ENCODE measurements around the gene PDIA6. TPM values are rescaled to one million over a fixed set of nuclear protein-coding genes. Genes with fewer than 3 reads are reported as not detected.

The PDIA6 gene
- total RNA-seq, 2 donors from 2014 or later = 109 to 213 TPM

DNA sequence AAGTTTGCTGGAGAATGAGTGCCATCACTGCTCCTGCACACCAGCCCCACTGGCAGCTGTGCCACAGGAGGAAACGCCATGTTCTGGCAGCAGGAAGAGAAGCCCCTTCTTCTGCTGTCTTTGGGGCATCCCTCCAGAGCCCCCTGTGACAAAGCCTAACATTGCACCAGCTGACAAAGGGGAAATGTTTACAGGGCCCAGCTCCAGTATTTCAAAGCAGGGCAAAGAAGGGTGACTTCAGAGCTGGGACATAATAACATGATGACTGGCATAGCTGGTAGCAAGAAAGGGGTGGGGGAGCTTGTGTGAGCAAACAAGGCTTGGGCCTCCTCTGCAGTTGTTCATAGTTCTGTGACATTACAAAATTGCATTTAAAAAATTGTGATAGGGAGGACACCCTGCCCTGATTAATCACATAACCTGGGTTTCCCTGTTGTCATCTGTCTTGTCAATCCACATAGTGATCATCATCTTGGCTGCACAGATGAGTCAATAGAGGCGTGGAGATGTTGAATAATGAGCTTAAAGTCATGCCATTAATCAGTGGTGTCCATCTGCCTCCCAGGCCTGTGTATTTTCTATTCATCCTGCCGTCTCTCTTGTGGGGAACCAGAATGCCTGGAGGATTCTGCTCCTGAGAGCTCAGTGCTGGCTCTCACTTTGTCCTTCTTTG is 29.1 kb upstream of the PDIA6 start:
- Histone ChIP-seq H3K36me3 (no peaks in the 10 kb centered on the region), H3K4me1 (replicated peaks) (no peaks in the 10 kb centered on the region), H3K27me3 (replicated peaks; ENCODE audit: insufficient read depth) (no peaks in the 10 kb centered on the region), H3K9me3 (no peaks in the 10 kb centered on the region), H3K27ac (no peak overlapping the region), H3K4me3 (no peak overlapping the region)
- 51% methylated on average over 3 of the region's 3 CpGs for WGBS
- TF ChIP-seq POLR2AphosphoS5 (IDR thresholded peaks at IDR 0.05) (no peak), POLR2A (IDR thresholded peaks at IDR 0.05) (no peak)
- TF ChIP-seq, protein P1, sequence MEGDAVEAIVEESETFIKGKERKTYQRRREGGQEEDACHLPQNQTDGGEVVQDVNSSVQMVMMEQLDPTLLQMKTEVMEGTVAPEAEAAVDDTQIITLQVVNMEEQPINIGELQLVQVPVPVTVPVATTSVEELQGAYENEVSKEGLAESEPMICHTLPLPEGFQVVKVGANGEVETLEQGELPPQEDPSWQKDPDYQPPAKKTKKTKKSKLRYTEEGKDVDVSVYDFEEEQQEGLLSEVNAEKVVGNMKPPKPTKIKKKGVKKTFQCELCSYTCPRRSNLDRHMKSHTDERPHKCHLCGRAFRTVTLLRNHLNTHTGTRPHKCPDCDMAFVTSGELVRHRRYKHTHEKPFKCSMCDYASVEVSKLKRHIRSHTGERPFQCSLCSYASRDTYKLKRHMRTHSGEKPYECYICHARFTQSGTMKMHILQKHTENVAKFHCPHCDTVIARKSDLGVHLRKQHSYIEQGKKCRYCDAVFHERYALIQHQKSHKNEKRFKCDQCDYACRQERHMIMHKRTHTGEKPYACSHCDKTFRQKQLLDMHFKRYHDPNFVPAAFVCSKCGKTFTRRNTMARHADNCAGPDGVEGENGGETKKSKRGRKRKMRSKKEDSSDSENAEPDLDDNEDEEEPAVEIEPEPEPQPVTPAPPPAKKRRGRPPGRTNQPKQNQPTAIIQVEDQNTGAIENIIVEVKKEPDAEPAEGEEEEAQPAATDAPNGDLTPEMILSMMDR (IDR thresholded peaks at IDR 0.05) = no peak
- intact Hi-C loops (cut with DNase I) = no loop called here
- no peak for DNase-seq (ENCODE audit: low spot score)

DNA sequence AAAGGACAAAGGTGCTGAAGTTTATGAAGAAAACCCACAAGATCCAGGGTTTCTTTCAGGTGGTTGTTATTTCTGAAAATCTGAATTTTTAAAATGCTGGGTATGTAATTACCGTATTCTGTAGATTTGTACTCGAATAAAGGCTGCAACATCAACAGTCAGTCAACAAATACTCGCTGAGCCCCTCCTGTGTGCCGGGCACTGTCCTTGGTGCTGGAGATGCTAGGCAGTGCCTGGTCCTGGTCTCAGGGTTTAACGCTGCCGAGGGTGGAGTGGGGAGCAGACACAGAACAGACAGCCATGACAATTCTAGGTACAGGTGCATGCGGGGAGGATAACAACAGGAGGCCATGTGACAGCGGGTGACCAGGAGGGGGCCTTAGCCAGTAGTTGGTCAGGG is 27.2 kb upstream of the PDIA6 start:
- no peaks in the 10 kb centered on the region for H3K4me1 ChIP-seq (replicated peaks)
- no peaks in the 10 kb centered on the region for H3K27me3 ChIP-seq (replicated peaks; ENCODE audit: insufficient read depth)
- 24% methylated on average over 8 of the region's 8 CpGs for WGBS
- H3K36me3 ChIP-seq = no peaks in the 10 kb centered on the region
- H3K4me3 ChIP-seq = no peak overlapping the region
- intact Hi-C loops (cut with DNase I) = loop anchor here (5.0 to 10.0 kb wide), 3 partner anchors 42 to 605 kb away; partner anchors contain the start of gene KCNF1
- H3K9me3 ChIP-seq = no peaks in the 10 kb centered on the region
- no peak for DNase-seq (ENCODE audit: low spot score)
- H3K27ac ChIP-seq = no peak overlapping the region
- TF ChIP-seq POLR2A (IDR thresholded peaks at IDR 0.05) (no peak), POLR2AphosphoS5 (IDR thresholded peaks at IDR 0.05) (no peak)
- TF ChIP-seq, protein P1 (IDR thresholded peaks at IDR 0.05) = no peak

DNA sequence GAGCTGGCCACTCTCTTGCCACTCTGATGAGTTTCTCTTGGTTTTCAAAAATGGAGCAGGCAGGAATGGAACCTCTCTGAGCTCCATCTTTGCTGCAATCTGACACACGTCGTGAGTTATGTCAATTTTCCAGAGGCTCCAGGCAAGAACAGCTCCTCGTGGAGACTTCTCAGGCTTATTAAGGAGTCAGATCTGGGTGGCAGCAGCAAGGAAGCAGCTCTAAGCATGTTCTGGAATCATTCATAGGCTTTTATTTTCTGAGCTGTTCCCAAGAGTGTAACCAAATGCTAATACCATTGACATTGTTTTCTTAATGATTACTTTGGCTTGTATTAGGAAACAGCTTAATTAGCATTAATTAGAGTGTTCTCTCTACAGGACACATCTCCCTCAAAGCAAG is 26.1 kb upstream of the PDIA6 start:
- TF ChIP-seq POLR2A (IDR thresholded peaks at IDR 0.05) = no peak
- no peak for TF ChIP-seq POLR2AphosphoS5 (IDR thresholded peaks at IDR 0.05)
- TF ChIP-seq, protein P1 (IDR thresholded peaks at IDR 0.05) = no peak
- no peak overlapping the region for H3K4me3 ChIP-seq
- H3K9me3 ChIP-seq = no peaks in the 10 kb centered on the region
- H3K4me1 ChIP-seq (replicated peaks) = no peaks in the 10 kb centered on the region
- 37% methylated on average over 3 of the region's 3 CpGs for WGBS
- no peaks in the 10 kb centered on the region for H3K27me3 ChIP-seq (replicated peaks; ENCODE audit: insufficient read depth)
- no peaks in the 10 kb centered on the region for H3K36me3 ChIP-seq
- no peak for DNase-seq (ENCODE audit: low spot score)
- H3K27ac ChIP-seq = no peak overlapping the region
- intact Hi-C loops (cut with DNase I) = loop anchor here (5.0 to 10.0 kb wide), 3 partner anchors 44 to 606 kb away; partner anchors contain the start of gene KCNF1

- no peaks in the 10 kb centered on the region for H3K27me3 ChIP-seq (replicated peaks; ENCODE audit: insufficient read depth)
- H3K4me1 ChIP-seq (replicated peaks) = no peaks in the 10 kb centered on the region
- no peaks in the 10 kb centered on the region for H3K36me3 ChIP-seq
- no peak overlapping the region for H3K27ac ChIP-seq
- TF ChIP-seq, protein P1 (IDR thresholded peaks at IDR 0.05) = no peak
- TF ChIP-seq POLR2AphosphoS5 (IDR thresholded peaks at IDR 0.05) = no peak
- TF ChIP-seq POLR2A (IDR thresholded peaks at IDR 0.05) = no peak
- intact Hi-C loops (cut with DNase I) = loop anchor here (5.0 to 10.0 kb wide), 3 partner anchors 45 to 607 kb away; partner anchors contain the start of gene KCNF1
- H3K9me3 ChIP-seq = no peaks in the 10 kb centered on the region
- DNase-seq (ENCODE audit: low spot score) = no peak
- 63% methylated on average over 17 of the region's 17 CpGs for WGBS
- H3K4me3 ChIP-seq = no peak overlapping the region
These were observed 25.0 kb upstream of the PDIA6 start for GRCh38 chr2:10837298-10838266.
